Activated CD4-positive, alpha-beta memory T cell treated with anti-CD3 and anti-CD28 coated beads, Interleukin-2, amount 10 ng/mL, durations not matched to agents 7 days and 5 days (primary cell): Measurements from ENCODE around the gene MEN1. TPM values are rescaled to one million over a fixed set of nuclear protein-coding genes. Genes with fewer than 3 reads are reported as not detected.
A peak's percentile ranks its signal among the peaks of the same experiment; 100 is the strongest.

Experiments
- CTCF ChIA-PET: fragments of 350-600 bp; sonication (Branson Sonifier 250); formaldehyde crosslinking; loops from one replicate; lab custom pipeline; 2021; ENCODE audit warnings: antibody characterized with exemption, inconsistent platforms; lab: Charles Lee
- POLR2A ChIA-PET: fragments of 350-600 bp; sonication (Branson Sonifier 250); formaldehyde crosslinking; loops from one replicate; lab custom pipeline; 2021; ENCODE audit warnings: antibody characterized with exemption; lab: Charles Lee
- DNase-seq: peaks from one replicate; pipeline ENCODE4 v3.0.0-alpha.2; 2020
- H3K27ac Mint-ChIP-seq: one replicate; pipeline ENCODE4 v1.8.0; 2021; ENCODE audit warnings: mild to moderate bottlenecking, mixed read lengths
- H3K27me3 Mint-ChIP-seq: one replicate; pipeline ENCODE4 v1.8.0; 2021; ENCODE audit warnings: mixed read lengths
- H3K36me3 Mint-ChIP-seq: one replicate; pipeline ENCODE4 v1.8.0; 2021; ENCODE audit warnings: low read depth, mixed read lengths
- H3K4me1 Mint-ChIP-seq: one replicate; pipeline ENCODE4 v1.8.0; 2021; ENCODE audit warnings: mixed read lengths
- H3K4me3 Mint-ChIP-seq: one replicate; pipeline ENCODE4 v1.8.0; 2021; ENCODE audit warnings: mild to moderate bottlenecking, mixed read lengths
- H3K9me3 Mint-ChIP-seq: one replicate; pipeline ENCODE4 v1.8.0; 2021; ENCODE audit warnings: mixed read lengths
- total RNA-seq, 2 experiments: library from RNA; stranded (reverse); gene quantifications; one replicate each; pipeline ENCODE4 v1.2.3, GENCODE V29; 2021

The MEN1 gene
- 10 to 100 TPM; 32.5 to 33.4 TPM for total RNA-seq

- H3K4me1 Mint-ChIP-seq: peaks cover 25% of the 10 kb centered on the region
- no peaks in the 10 kb centered on the region for H3K9me3 Mint-ChIP-seq
- ChIA-PET POLR2A (interaction anchor here (0.7 to 1.4 kb wide), 15 partner anchors 8 to 1969 kb away, joined by 3 to 13 read pairs (median 3); partner anchors contain the start of genes MAP4K2, RASGRP2, SF1 and ZNHIT2), CTCF (interaction anchor here (0.9 to 1.9 kb wide), 11 partner anchors 10 to 361 kb away, joined by 3 to 6 read pairs (median 3); partner anchors contain the start of genes ARL2, CDC42BPG and SF1)
- peak; percentile 85 for DNase-seq
- peak within 1 kb of the TSS; percentile 72 for H3K27ac Mint-ChIP-seq
- peak within 1 kb of the TSS; percentile 97 for H3K4me3 Mint-ChIP-seq
- peaks cover 18% of the 10 kb centered on the region for H3K36me3 Mint-ChIP-seq
- H3K27me3 Mint-ChIP-seq: peaks cover 4% of the 10 kb centered on the region
Measured at GRCh38 chr11:64810271-64810890, at the start of gene MEN1. TSS of gene MEN1 (minus strand) at chr11:64810551. CDS start at chr11:64810109, 442 bp downstream.

GRCh38 chr11:64859542-64860414 is 49.4 kb upstream of the MEN1 start:
- peaks cover 93% of the 10 kb centered on the region for H3K4me1 Mint-ChIP-seq
- H3K9me3 Mint-ChIP-seq: no peaks in the 10 kb centered on the region
- peak overlapping the region; percentile 75 for H3K4me3 Mint-ChIP-seq
- peak overlapping the region; percentile 98 for H3K27ac Mint-ChIP-seq
- ChIA-PET POLR2A (interaction anchor here (0.6 to 28.1 kb wide), 21 partner anchors 4 to 642 kb away, joined by 3 to 1068 read pairs (median 5); partner anchors contain the start of genes ARL2, CDCA5, EHD1 and FAU), CTCF (interaction anchor here (1.0 to 30.8 kb wide), 9 partner anchors 9 to 167 kb away, joined by 3 to 957 read pairs (median 5); partner anchors contain the start of genes ARL2, CDC42BPG, EHD1 and SNX15)
- no peaks in the 10 kb centered on the region for H3K27me3 Mint-ChIP-seq
- peaks cover 63% of the 10 kb centered on the region for H3K36me3 Mint-ChIP-seq
- DNase-seq: peak; percentile 80

- no peaks in the 10 kb centered on the region for H3K9me3 Mint-ChIP-seq
- H3K4me3 Mint-ChIP-seq: peak overlapping the region; percentile 75
- DNase-seq: peak; percentile 75
- CTCF ChIA-PET: interaction anchor here (0.5 to 30.8 kb wide), 10 partner anchors 8 to 168 kb away, joined by 3 to 957 read pairs (median 4); partner anchors contain the start of genes ARL2, CDC42BPG, EHD1 and SF1
- POLR2A ChIA-PET: interaction anchor here (0.7 to 28.1 kb wide), 18 partner anchors 5 to 567 kb away, joined by 3 to 1068 read pairs (median 6); partner anchors contain the start of genes ARL2, CDCA5, EHD1 and FAU
- H3K36me3 Mint-ChIP-seq: peaks cover 73% of the 10 kb centered on the region
- no peaks in the 10 kb centered on the region for H3K27me3 Mint-ChIP-seq
- H3K4me1 Mint-ChIP-seq: peaks cover 93% of the 10 kb centered on the region
- H3K27ac Mint-ChIP-seq: peak overlapping the region; percentile 98
Measured at GRCh38 chr11:64858467-64859263, 48.3 kb upstream of the MEN1 start.

GRCh38 chr11:64857485-64857884 is 47.1 kb upstream of the MEN1 start:
- DNase-seq: no peak
- Mint-ChIP-seq H3K27ac (peak overlapping the region; percentile 85), H3K9me3 (no peaks in the 10 kb centered on the region), H3K27me3 (no peaks in the 10 kb centered on the region), H3K4me3 (peak overlapping the region; percentile 13), H3K4me1 (peaks cover 93% of the 10 kb centered on the region), H3K36me3 (peaks cover 79% of the 10 kb centered on the region)
- ChIA-PET POLR2A (interaction anchor here (13.8 to 28.1 kb wide), 3 partner anchors 4 to 27 kb away, joined by 324 to 1068 read pairs (median 324); partner anchors contain the start of gene EHD1), CTCF (interaction anchor here (1.7 to 30.8 kb wide), 4 partner anchors 11 to 79 kb away, joined by 4 to 957 read pairs (median 94); partner anchors contain the start of genes CDC42BPG, EHD1 and SF1)

GRCh38 chr11:64856382-64857227 is 46.3 kb upstream of the MEN1 start:
- peak; percentile 67 for DNase-seq
- H3K4me1 Mint-ChIP-seq: peaks cover 96% of the 10 kb centered on the region
- ChIA-PET CTCF (interaction anchor here (14.7 to 30.8 kb wide), 2 partner anchors 10 to 30 kb away, joined by 155 to 957 read pairs; partner anchors contain the start of genes CDC42BPG and EHD1), POLR2A (interaction anchor here (1.1 to 28.1 kb wide), 3 partner anchors 8 to 28 kb away, joined by 3 to 1068 read pairs (median 324); partner anchors contain the start of gene EHD1)
- peak overlapping the region; percentile 50 for H3K4me3 Mint-ChIP-seq
- H3K9me3 Mint-ChIP-seq: no peaks in the 10 kb centered on the region
- H3K27me3 Mint-ChIP-seq: no peaks in the 10 kb centered on the region
- peak overlapping the region; percentile 86 for H3K27ac Mint-ChIP-seq
- peaks cover 84% of the 10 kb centered on the region for H3K36me3 Mint-ChIP-seq

GRCh38 chr11:64855596-64856304 is 45.4 kb upstream of the MEN1 start:
- ChIA-PET POLR2A (interaction anchor here (1.0 to 28.1 kb wide), 4 partner anchors 8 to 77 kb away, joined by 4 to 1068 read pairs (median 164); partner anchors contain the start of gene EHD1), CTCF (interaction anchor here (1.6 to 30.8 kb wide), 3 partner anchors 9 to 31 kb away, joined by 7 to 957 read pairs (median 155); partner anchors contain the start of genes CDC42BPG and EHD1)
- peaks cover 81% of the 10 kb centered on the region for H3K36me3 Mint-ChIP-seq
- H3K4me1 Mint-ChIP-seq: peaks cover 96% of the 10 kb centered on the region
- peak overlapping the region; percentile 86 for H3K27ac Mint-ChIP-seq
- no peaks in the 10 kb centered on the region for H3K9me3 Mint-ChIP-seq
- H3K4me3 Mint-ChIP-seq: peak overlapping the region; percentile 51
- DNase-seq: no peak
- H3K27me3 Mint-ChIP-seq: no peaks in the 10 kb centered on the region

GRCh38 chr11:64854534-64855502 is 44.5 kb upstream of the MEN1 start:
- DNase-seq: peak; percentile 55
- Mint-ChIP-seq H3K4me1 (peaks cover 90% of the 10 kb centered on the region), H3K4me3 (peak overlapping the region; percentile 51), H3K27ac (peak overlapping the region; percentile 86), H3K9me3 (no peaks in the 10 kb centered on the region), H3K36me3 (peaks cover 75% of the 10 kb centered on the region), H3K27me3 (no peaks in the 10 kb centered on the region)
- ChIA-PET POLR2A (interaction anchor here (1.0 to 28.1 kb wide), 4 partner anchors 8 to 76 kb away, joined by 4 to 1068 read pairs (median 164); partner anchors contain the start of gene EHD1), CTCF (interaction anchor here (1.6 to 30.8 kb wide), 4 partner anchors 7 to 32 kb away, joined by 7 to 957 read pairs (median 82); partner anchors contain the start of genes CDC42BPG and EHD1)

GRCh38 chr11:64854157-64854533 is 43.8 kb upstream of the MEN1 start:
- Mint-ChIP-seq H3K4me1 (peaks cover 90% of the 10 kb centered on the region), H3K4me3 (peak overlapping the region; percentile 17), H3K9me3 (no peaks in the 10 kb centered on the region), H3K36me3 (peaks cover 69% of the 10 kb centered on the region), H3K27ac (peak overlapping the region; percentile 86), H3K27me3 (no peaks in the 10 kb centered on the region)
- CTCF ChIA-PET: interaction anchor here (1.6 to 30.8 kb wide), 4 partner anchors 8 to 32 kb away, joined by 7 to 957 read pairs (median 82); partner anchors contain the start of genes CDC42BPG and EHD1
- POLR2A ChIA-PET: interaction anchor here (14.1 to 28.1 kb wide), 2 partner anchors 10 to 30 kb away, joined by 324 to 1068 read pairs; partner anchors contain the start of gene EHD1
- DNase-seq: no peak

- no peak for DNase-seq
- CTCF ChIA-PET: interaction anchor here (2.2 to 30.8 kb wide), 3 partner anchors 7 to 33 kb away, joined by 8 to 957 read pairs (median 155); partner anchors contain the start of genes CDC42BPG and EHD1
- Mint-ChIP-seq H3K4me1 (peaks cover 90% of the 10 kb centered on the region), H3K4me3 (peak overlapping the region; percentile 17), H3K36me3 (peaks cover 65% of the 10 kb centered on the region), H3K9me3 (no peaks in the 10 kb centered on the region), H3K27me3 (no peaks in the 10 kb centered on the region), H3K27ac (peak overlapping the region; percentile 86)
- POLR2A ChIA-PET: interaction anchor here (1.0 to 28.1 kb wide), 6 partner anchors 10 to 268 kb away, joined by 3 to 1068 read pairs (median 4); partner anchors contain the start of genes EHD1, FAU, MAP4K2 and MRPL49
Measured at GRCh38 chr11:64853709-64854108, 43.4 kb upstream of the MEN1 start.
